NCI-H2107 treated with DMSO at 0.1 percent for 48 hours (cell line): ENCODE data around the gene MAOB.
"Not testable (repeated sequence)": the region's sequence is repeated elsewhere in the genome, so short reads cannot be mapped to it uniquely, and the experiment has no call there.

Experiments
- DNase-seq: peaks from one replicate; lab custom pipeline; 2025; ENCODE audit not compliant: unreplicated experiment; lab: John Stamatoyannopoulos, UW

The MAOB gene

GRCh38 chrX:43882294-43882681, at the start of gene MAOB:
MAOB (minus strand) TSS chrX:43882450; CDS start chrX:43882299, 151 bp downstream.
- DNase-seq, result no peak

GRCh38 chrX:43922032-43922431, 39.8 kb upstream of the MAOB start:
- not testable (repeated sequence) for DNase-seq

GRCh38 chrX:43910772-43911171, 28.5 kb upstream of the MAOB start:
- DNase-seq, result not testable (repeated sequence)

- no peak for DNase-seq
Observed at GRCh38 chrX:43910012-43910411, 27.8 kb upstream of the MAOB start.

GRCh38 chrX:43909141-43909540, 26.9 kb upstream of the MAOB start:
- DNase-seq, result no peak

GRCh38 chrX:43899878-43900815, 17.9 kb upstream of the MAOB start:
- DNase-seq, result no peak

GRCh38 chrX:43898406-43899035, 16.3 kb upstream of the MAOB start:
- DNase-seq, result no peak

GRCh38 chrX:43897290-43897689, 15.0 kb upstream of the MAOB start:
- no peak for DNase-seq

- DNase-seq, result no peak
Observed at GRCh38 chrX:43892336-43892870, 10.2 kb upstream of the MAOB start.

- DNase-seq, result no peak
Observed at GRCh38 chrX:43885617-43886016, 3.4 kb upstream of the MAOB start.

- no peak for DNase-seq
Observed at GRCh38 chrX:43881410-43882293, 598 bp downstream of the MAOB start.

- no peak for DNase-seq
Observed at GRCh38 chrX:43880425-43880824, 1.8 kb downstream of the MAOB start.

GRCh38 chrX:43878906-43879526, 3.2 kb downstream of the MAOB start:
- DNase-seq, result no peak

- DNase-seq, result no peak
Observed at GRCh38 chrX:43876680-43877079, 5.6 kb downstream of the MAOB start.

- no peak for DNase-seq
Observed at GRCh38 chrX:43870758-43871419, 11.4 kb downstream of the MAOB start.

GRCh38 chrX:43870011-43870410, 12.2 kb downstream of the MAOB start:
- DNase-seq, result no peak

- no peak for DNase-seq
Observed at GRCh38 chrX:43868791-43869190, 13.5 kb downstream of the MAOB start.

GRCh38 chrX:43866423-43866822, 15.8 kb downstream of the MAOB start:
- DNase-seq, result no peak

GRCh38 chrX:43865791-43866190, 16.5 kb downstream of the MAOB start:
- no peak for DNase-seq

GRCh38 chrX:43862434-43862833, 19.8 kb downstream of the MAOB start:
- no peak for DNase-seq
